ENCODE measurements around the gene GCFC2.

GRCh38 chr2:75728614-75729419 is 18.1 kb upstream of the GCFC2 start:
- TF ChIP-seq CTCF (IDR thresholded peaks at IDR 0.05) (no peak), POLR2AphosphoS5 (IDR thresholded peaks at IDR 0.05; ENCODE audit: insufficient read depth in 1 of 2, low read depth in 1 of 2) (no peak)

Measured in vagina (tissue), 2 donors.